ENCODE data around the gene MMRN2.
"Not testable (repeated sequence)": the region's sequence is repeated elsewhere in the genome, so short reads cannot be mapped to it uniquely, and the experiment has no call there.

MMRN2 gene

GRCh38 chr10:86956195-86956847 is 1.1 kb downstream of the MMRN2 start:
- DNase-seq (ENCODE audit: low read depth), result no peak

- DNase-seq (ENCODE audit: low read depth), result no peak
These were observed 1.8 kb downstream of the MMRN2 start for GRCh38 chr10:86955501-86956194.

DNA sequence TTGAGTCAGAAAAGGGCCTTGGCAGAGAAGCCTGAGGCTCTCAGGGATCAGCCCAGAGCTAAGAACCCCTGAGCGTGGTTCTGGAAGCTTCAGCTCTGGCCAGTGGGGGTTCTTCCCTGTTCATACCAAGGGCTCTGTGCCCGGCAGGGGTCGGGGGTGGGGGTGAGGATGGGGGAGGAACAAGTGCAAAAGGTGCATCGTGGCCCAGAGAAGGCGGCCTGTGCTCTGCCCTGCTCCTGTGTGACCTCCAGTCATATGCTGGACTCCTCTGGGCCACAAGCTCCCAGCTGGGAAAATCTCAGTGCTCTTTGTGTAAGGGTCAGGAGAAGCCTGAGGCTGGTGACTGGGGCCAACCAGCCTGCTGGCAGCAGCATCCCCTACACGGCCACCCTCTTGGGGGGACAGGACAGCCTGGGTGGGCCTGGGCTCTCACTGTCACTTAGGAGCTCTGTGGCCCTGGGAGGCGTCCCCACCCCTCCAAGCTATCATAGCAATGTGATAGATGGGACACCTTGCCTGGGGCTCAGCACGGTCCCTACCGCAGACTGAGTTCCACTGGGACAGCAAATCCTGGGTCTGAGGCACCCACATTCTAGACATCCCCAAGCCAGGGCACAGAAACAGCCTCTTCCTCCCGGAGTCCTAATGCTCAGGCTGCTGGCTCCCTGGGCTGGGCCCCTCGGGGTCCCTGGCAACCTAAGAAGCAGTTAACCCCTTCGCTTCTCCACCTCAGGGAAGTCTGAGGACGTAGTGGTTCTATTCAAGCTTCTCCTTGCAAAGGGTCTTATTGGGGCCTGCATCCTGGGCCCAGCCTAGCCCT is 2.5 kb downstream of the MMRN2 start:
- no peak for DNase-seq (ENCODE audit: low read depth)

DNA sequence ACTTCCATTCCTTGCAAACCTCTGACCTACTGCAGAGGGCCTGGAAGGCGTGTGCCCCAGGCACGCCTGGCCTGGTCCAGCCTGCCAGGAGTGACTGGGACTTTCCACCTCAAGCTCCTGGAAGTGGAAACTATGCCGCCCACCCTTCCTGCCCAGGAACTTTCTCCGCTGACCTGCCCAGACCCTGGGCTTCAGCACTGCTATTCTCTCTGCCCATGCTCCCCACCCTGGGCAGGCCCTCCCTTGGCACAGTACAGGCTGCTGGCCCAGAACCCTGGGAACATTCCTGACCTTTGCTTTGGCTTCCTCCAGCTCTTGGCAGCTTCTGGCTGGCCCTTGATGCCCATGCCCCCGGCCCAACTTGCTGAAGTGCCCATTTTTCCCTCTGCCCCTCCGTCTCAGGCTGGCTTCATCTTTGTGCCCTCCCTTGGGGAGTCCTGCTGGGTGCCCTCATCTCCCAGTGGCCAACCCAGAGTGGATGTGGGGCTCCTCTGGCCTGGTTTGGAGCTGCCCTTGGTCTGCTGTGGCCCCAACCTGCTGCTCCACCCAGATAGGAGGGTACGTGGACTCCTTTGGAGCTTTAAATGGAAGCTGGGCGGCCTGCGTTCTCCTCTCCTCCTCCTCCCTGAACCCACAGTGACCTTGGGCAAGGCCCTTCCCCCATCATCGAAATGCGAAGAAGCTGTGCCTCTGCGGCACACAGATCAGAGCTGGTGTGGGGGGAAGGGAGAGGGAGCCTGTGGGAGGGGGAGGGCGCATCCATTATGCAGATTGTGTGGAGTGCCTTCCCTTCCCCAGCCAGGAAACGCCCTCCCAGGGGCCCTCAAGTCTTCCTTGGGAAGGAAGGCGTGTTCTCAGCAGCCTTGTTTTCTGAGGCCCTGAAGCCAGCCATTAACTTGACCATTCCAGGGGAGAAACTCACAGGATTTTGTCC is 3.4 kb downstream of the MMRN2 start:
- peak; percentile 69 for DNase-seq (ENCODE audit: low read depth)

DNA sequence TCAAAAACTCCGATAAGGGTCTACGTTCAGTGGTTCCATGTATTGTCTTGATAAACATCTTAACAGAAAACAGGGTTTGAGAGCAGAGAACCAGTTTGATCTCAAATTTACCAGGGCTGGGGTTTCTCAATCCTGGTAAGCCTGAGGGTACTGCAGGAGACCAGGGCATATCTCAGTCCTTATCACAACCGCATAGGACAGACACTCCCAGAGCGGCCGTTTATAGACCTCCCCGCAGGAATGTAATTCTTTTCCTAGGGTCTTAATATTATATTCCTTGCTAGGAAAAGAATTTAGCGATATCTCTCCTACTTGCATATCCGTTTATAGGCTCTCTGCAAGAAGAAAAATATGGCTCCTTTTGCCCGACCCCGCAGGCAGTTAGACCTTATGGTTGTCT is 4.7 kb downstream of the MMRN2 start:
- not testable (repeated sequence) for DNase-seq (ENCODE audit: low read depth)

DNA sequence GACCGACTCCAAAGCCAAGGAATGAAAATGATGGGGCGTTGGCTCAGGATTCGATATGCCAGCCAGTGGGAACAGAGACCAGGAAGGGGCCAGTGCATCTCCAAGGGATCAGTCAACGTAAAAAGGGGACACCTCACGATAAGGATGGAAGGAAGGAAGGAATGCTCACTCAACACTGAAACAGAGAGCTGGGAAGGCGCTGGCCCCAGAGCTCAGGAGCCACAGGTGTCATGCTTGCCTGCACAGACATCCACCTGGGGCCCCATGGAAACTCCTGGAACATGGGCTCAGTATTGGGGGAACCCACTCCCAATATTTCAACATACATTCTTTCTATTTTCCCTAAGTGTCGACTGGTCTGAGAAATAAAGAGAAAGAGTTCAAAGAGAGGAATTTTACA is 5.3 kb downstream of the MMRN2 start:
- no peak for DNase-seq (ENCODE audit: low read depth)

GRCh38 chr10:86951184-86951761 is 6.1 kb downstream of the MMRN2 start:
- no peak for DNase-seq (ENCODE audit: low read depth)

GRCh38 chr10:86950349-86950748 is 7.1 kb downstream of the MMRN2 start:
- no peak for DNase-seq (ENCODE audit: low read depth)

DNA sequence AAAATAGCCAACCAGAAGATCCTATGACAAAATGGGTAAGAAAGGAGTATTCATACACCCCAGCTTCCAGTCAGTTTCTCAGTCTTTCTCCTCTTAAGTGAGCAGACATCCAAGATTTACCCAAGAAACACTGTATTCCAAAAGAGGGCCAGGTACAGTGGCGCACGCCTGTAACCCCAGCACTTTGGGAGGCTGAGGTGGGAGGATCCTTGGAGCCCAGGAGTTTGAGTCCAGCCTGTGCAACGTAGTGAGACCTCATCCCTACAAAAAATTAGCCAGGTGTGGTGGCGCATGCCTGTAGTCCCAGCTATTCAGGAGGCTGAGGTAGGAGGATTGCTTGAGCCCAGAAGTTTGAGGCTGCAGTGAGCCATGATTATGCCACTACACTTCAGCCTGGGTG is 9.6 kb downstream of the MMRN2 start:
- DNase-seq (ENCODE audit: low read depth), result not testable (repeated sequence)

DNA sequence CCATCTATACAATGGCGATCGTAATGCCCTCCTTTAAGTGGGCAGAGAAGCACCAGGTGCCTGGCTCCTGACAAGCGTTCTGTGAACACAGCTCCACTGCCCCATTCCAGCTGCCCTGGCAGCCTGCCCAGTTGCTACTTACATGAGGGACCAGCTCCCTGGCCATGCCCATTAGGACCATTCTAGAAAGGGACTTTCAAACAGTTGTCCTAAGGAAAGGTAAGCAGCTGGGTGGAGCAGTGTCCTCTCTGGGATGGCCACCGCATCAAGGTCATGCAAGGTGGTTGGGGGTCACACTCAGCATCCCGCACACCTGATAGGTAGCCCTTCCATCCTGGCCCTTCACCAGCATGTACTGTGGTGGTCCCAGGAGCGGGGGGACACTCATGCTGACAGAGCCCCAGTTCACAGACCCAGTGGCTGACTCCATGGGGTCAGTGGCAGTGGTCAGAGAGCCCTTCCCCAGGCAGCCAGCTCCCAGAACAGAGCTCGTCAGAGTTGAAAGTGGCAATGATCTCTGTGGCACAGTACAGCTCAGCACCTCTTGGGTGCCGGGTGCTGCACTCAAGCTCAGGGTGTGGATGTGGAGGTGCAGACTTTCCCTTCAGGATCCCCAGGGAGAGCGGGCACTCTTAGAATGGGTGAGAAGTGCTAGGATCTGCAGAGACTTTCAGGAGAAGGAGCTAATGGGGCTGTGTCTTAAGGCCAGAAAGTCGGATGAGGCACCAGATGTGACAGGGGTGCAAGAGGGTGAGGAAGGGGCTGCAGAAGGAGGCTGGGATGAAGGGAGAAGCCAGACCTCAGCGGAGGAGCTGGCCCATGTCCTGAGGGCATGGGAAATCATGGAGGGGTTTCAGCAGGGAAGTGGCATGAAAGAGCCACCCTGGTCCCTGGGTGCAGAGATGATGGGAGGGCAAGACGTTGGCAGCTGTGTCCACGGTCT is 10.9 kb downstream of the MMRN2 start:
- no peak for DNase-seq (ENCODE audit: low read depth)

GRCh38 chr10:86945361-86946212 is 11.8 kb downstream of the MMRN2 start:
- DNase-seq (ENCODE audit: low read depth), result no peak

DNA sequence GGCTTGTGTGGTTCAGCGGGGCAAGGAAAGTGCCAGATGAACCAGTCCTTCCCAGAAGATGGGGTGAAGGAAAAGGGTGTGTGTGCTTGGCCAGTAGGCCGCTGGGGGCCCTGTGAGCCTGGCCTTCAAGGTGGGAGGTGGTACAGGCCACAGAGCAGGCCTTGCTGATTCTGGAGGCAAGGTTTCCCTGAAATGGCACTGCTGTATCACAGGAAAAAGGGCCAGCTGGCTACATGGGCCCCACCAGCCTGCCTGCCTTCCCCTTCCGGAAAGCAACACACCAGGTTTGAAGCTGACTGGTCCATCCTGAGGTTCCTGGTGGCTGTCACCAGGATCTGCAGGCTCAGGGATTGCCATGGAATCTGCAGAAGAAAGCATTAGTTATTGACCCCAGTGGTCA is 12.5 kb downstream of the MMRN2 start:
- no peak for DNase-seq (ENCODE audit: low read depth)

DNA sequence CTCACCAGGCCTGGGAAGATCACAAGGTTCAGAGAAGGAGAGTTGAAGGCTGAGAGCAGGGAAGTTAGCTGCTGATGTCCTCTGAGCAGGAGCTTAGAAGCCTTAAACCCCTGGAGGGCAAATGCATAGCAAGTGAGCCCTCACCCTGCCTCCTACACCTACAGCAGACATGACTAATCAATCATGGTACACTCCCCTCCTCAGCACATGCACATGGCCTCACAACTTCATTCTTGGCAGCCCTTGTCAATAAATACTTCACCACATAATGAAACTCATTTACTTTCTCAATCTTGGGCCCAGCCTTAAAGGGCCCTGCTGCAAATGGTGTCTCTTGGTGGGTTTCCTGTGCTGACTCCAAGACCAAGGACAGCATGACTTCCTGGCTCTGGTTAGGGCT is 12.9 kb downstream of the MMRN2 start:
- no peak for DNase-seq (ENCODE audit: low read depth)

- DNase-seq (ENCODE audit: low read depth), result no peak
These were observed 13.4 kb downstream of the MMRN2 start for GRCh38 chr10:86944031-86944419.

DNA sequence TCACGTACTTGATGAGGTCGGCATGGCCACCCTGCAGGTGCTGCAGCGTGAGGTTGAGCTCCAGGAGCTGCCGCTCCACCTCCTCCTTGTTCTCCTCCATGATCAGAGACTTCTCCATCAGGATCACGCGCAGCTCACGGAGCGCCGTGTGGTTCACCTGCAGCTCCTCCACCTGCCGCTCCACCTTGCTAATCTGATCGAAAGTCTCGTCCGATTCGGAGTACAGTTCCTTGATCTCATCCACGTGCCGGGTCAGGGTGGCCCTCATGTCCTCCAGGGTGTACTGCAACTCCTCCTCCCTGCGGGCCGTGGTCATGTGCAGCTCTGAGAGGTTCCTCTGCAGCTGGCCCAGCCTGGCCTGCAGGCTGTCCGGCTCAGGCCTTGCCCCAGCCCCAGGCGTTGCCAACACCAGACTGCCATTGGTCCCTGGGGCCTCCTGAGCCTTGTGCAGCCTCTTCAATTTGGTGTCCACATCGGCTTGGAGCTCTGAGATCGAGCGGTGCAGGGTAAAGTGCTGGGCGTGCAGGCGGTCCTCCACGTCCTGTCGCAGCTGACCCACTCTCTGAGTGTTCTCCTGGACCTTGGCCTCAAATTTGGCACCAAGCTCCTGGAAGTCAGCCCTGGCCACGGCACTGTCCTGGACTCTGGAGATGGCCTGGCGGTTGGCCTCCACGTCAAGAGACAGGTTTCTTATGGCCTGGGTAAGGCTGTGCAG is 13.9 kb downstream of the MMRN2 start:
- DNase-seq (ENCODE audit: low read depth), result no peak

GRCh38 chr10:86942441-86943315 is 14.7 kb downstream of the MMRN2 start:
- no peak for DNase-seq (ENCODE audit: low read depth)

DNA sequence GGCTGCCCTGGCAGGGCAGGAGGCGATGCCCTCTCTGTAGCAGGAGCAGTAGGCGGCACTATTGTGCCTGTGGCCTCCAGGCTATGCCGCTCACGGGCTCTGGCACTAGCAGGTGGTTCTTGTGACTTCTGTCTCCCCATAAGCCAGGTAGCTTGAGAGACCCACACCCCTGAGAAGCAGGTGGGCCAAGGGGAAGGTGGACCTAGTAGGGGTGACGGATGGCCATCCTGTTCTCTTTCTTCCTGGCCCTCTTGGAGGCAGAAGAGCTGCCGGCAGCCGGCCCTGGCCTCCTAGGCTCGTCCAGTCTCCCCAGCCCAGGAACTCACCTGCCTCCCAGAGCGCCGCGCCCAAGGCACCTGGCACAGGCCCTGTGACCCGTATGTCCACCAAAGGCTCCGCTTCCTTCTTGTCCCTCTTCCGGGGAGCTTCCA is 15.4 kb downstream of the MMRN2 start:
- DNase-seq (ENCODE audit: low read depth), result no peak

DNA sequence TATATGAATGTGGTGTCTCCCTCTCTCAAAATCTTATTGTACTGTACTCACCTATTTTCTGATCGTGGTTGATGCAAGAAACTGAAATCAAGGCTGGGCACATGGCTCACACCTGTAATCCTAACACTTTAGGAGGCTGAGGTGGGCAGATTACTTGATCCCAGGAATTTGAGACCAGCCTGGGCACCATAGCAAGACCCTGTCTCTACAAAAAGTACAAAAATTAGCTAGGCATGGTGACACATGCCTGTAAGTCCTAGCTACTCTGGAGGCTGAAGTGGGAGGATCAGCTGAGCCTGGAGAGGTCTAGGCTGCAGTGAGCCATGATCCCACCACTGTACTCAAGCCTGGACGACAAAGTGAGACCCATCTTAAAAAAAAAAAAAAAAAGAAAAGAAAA is 16.0 kb downstream of the MMRN2 start:
- no peak for DNase-seq (ENCODE audit: low read depth)
